ENCODE results near the gene MACC1.

Gene MACC1

GRCh38 chr7:20241194-20241910 lies 24.2 kb upstream of the MACC1 start:
- Histone ChIP-seq H3K9ac (ENCODE audit: low read length) (no peak overlapping the region), H3K4me1 (ENCODE audit: low read length) (peaks cover 31% of the 10 kb centered on the region), H4K20me1 (ENCODE audit: insufficient read depth, low read length) (no peaks in the 10 kb centered on the region), H2AFZ (ENCODE audit: low read length) (0 out of 2 replicates have a peak overlapping the region, but pooled peaks have one; percentile 18), H3K27ac (ENCODE audit: low read length) (no peak overlapping the region), H3K4me2 (ENCODE audit: low read depth, low read length) (no peak overlapping the region), H3K79me2 (ENCODE audit: low read length) (no peaks in the 10 kb centered on the region), H3K36me3 (replicated peaks; ENCODE audit: insufficient read depth, low read length) (no peaks in the 10 kb centered on the region), H3K9me3 (replicated peaks; ENCODE audit: insufficient read depth, low read length) (no peaks in the 10 kb centered on the region), H3F3A (ENCODE audit: insufficient read depth, low read length) (peaks cover 4% of the 10 kb centered on the region; the same call in 1 of the 2 replicates), H3K9me2 (replicated peaks; ENCODE audit: insufficient read depth, low read length) (no peaks in the 10 kb centered on the region), H3K27me3 (replicated peaks; ENCODE audit: insufficient read depth, low read length) (no peaks in the 10 kb centered on the region), H3K4me3 (ENCODE audit: low read length) (no peak overlapping the region)
- TF ChIP-seq CTCF (IDR thresholded peaks at IDR 0.05; ENCODE audit: low read length) (no peak), EZH2phosphoT487 (IDR thresholded peaks at IDR 0.05; ENCODE audit: low read length) (no peak), EZH2 (optimal IDR thresholded peaks at IDR 0.05; ENCODE audit: low read depth, low read length) (no peak)
- DNase-seq, result no peak

- Histone ChIP-seq H4K20me1 (ENCODE audit: insufficient read depth, low read length) (no peaks in the 10 kb centered on the region), H2AFZ (ENCODE audit: low read length) (no peak overlapping the region), H3K79me2 (ENCODE audit: low read length) (no peaks in the 10 kb centered on the region), H3K9ac (ENCODE audit: low read length) (no peak overlapping the region), H3K9me3 (replicated peaks; ENCODE audit: insufficient read depth, low read length) (no peaks in the 10 kb centered on the region), H3K36me3 (replicated peaks; ENCODE audit: insufficient read depth, low read length) (no peaks in the 10 kb centered on the region), H3K4me1 (ENCODE audit: low read length) (peaks cover 31% of the 10 kb centered on the region), H3K4me2 (ENCODE audit: low read depth, low read length) (no peak overlapping the region), H3K9me2 (replicated peaks; ENCODE audit: insufficient read depth, low read length) (no peaks in the 10 kb centered on the region), H3K27ac (ENCODE audit: low read length) (no peak overlapping the region), H3K27me3 (replicated peaks; ENCODE audit: insufficient read depth, low read length) (no peaks in the 10 kb centered on the region), H3K4me3 (ENCODE audit: low read length) (no peak overlapping the region), H3F3A (ENCODE audit: insufficient read depth, low read length) (peaks cover 4% of the 10 kb centered on the region; the same call in 1 of the 2 replicates)
- no peak for TF ChIP-seq EZH2 (optimal IDR thresholded peaks at IDR 0.05; ENCODE audit: low read depth, low read length)
- TF ChIP-seq CTCF (IDR thresholded peaks at IDR 0.05; ENCODE audit: low read length), result no peak
- no peak for TF ChIP-seq EZH2phosphoT487 (IDR thresholded peaks at IDR 0.05; ENCODE audit: low read length)
- DNase-seq, result no peak
Observed at GRCh38 chr7:20240080-20240926, 23.1 kb upstream of the MACC1 start.

- Histone ChIP-seq H2AFZ (ENCODE audit: low read length) (no peak overlapping the region), H3K36me3 (replicated peaks; ENCODE audit: insufficient read depth, low read length) (no peaks in the 10 kb centered on the region), H3K9me3 (replicated peaks; ENCODE audit: insufficient read depth, low read length) (no peaks in the 10 kb centered on the region), H3K4me3 (ENCODE audit: low read length) (peak overlapping the region; percentile 5; the same call in 1 of the 2 replicates), H3K9ac (ENCODE audit: low read length) (peak overlapping the region; percentile 41), H3K27ac (ENCODE audit: low read length) (peak overlapping the region; percentile 61), H3K9me2 (replicated peaks; ENCODE audit: insufficient read depth, low read length) (no peaks in the 10 kb centered on the region), H3K4me2 (ENCODE audit: low read depth, low read length) (peak overlapping the region; percentile 53), H4K20me1 (ENCODE audit: insufficient read depth, low read length) (no peaks in the 10 kb centered on the region), H3F3A (ENCODE audit: insufficient read depth, low read length) (peaks cover 4% of the 10 kb centered on the region; the same call in 1 of the 2 replicates), H3K79me2 (ENCODE audit: low read length) (no peaks in the 10 kb centered on the region), H3K27me3 (replicated peaks; ENCODE audit: insufficient read depth, low read length) (no peaks in the 10 kb centered on the region), H3K4me1 (ENCODE audit: low read length) (peaks cover 31% of the 10 kb centered on the region)
- TF ChIP-seq EZH2 (optimal IDR thresholded peaks at IDR 0.05; ENCODE audit: low read depth, low read length), result no peak
- TF ChIP-seq EZH2phosphoT487 (IDR thresholded peaks at IDR 0.05; ENCODE audit: low read length), result no peak
- TF ChIP-seq CTCF (IDR thresholded peaks at IDR 0.05; ENCODE audit: low read length), result no peak
- DNase-seq, result peak; percentile 93
Observed at GRCh38 chr7:20238754-20239324, 21.7 kb upstream of the MACC1 start.
